SK-N-SH (cell line): Measurements from ENCODE around the gene ANO9.

Source experiments
- CHD2 ChIP-seq: fragments of 150-350 bp; IDR thresholded peaks from 2 replicates; pipeline ENCODE4 v1.6.1; 2018; ENCODE audit warnings: low read length; ENCODE audit not compliant: partially characterized antibody
- EP300 ChIP-seq, 2 experiments: IDR thresholded peaks; 2 replicates each; pipeline versions ENCODE4 v1.4.0 to v1.6.1; 2012; ENCODE audit warnings: borderline replicate concordance in 1 of 2, low read depth in 1 of 2, low read length in 1 of 2
- FOXM1 ChIP-seq: IDR thresholded peaks from 2 replicates; pipeline ENCODE4 v1.4.0; 2012; ENCODE audit warnings: low read depth, mild to moderate bottlenecking
- NFIC ChIP-seq: IDR thresholded peaks from 2 replicates; pipeline ENCODE4 v1.4.0; 2012; ENCODE audit warnings: borderline replicate concordance
- POLR2AphosphoS5 ChIP-seq: IDR thresholded peaks from 2 replicates; pipeline ENCODE4 v1.6.1; 2012; ENCODE audit warnings: low read depth, low read length
- RAD21 ChIP-seq: IDR thresholded peaks from 2 replicates; pipeline ENCODE4 v1.6.1; 2012; ENCODE audit warnings: mild to moderate bottlenecking, low read length
- REST ChIP-seq: IDR thresholded peaks from 2 replicates; pipeline ENCODE4 v1.6.1; 2012; ENCODE audit warnings: mild to moderate bottlenecking, low read depth, low read length, moderate library complexity
- TF ChIP-seq, protein P1 (sequence below): IDR thresholded peaks from 2 replicates; pipeline ENCODE4 v1.4.0; 2012; ENCODE audit warnings: low read depth, borderline replicate concordance

DNA sequence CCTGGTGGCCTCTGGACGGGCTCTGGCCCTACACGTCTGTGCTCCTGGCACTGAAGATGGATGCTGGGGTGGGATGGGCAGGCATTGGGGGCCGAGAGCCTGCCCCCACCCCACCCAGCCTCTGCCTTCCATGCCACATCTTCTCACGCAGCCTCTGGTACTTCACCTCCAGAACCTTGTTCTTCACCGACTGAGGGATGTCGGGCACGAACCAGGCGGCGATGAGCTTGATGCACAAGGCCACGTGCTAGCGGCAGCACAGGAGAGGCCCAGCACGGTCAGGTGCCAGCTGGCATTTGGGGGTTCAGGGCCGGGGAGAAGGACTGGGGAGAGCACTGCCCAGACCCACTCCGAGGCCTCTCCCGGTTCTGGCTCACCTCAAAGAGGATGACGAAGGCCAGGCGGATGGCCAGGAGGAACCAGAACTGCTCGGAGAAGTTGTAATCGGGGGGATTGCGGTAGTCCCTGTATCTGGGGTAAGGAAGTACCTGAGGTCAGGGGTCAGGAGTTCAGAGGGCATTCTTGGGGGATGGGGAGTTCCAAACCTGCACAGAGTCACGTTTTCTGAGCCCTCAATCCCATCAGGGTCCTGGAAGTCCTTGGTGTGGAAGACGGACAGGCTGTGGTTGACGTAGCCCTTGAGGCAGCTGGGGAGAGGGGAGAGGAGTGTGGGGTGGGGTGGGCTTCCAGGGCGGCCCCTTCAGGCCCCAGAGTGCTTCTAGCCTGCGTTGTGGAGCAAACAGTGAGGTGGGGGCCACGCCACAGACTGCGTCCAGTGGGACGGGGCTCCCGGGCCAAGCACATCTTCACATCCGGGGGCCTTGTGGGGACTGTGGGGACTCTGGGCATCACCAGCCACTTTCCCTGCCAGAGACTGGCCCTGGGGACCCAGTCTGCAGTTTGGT is 23.2 kb downstream of the ANO9 start:
- TF ChIP-seq NFIC (no peak), POLR2AphosphoS5 (no peak), REST (no peak), FOXM1 (no peak), RAD21 (no peak), EP300 (IDR thresholded peaks at IDR 0.05; ENCODE audit: borderline replicate concordance in 1 of 2, low read depth in 1 of 2, low read length in 1 of 2) (no peak), CHD2 (no peak)
- TF ChIP-seq, protein P1, sequence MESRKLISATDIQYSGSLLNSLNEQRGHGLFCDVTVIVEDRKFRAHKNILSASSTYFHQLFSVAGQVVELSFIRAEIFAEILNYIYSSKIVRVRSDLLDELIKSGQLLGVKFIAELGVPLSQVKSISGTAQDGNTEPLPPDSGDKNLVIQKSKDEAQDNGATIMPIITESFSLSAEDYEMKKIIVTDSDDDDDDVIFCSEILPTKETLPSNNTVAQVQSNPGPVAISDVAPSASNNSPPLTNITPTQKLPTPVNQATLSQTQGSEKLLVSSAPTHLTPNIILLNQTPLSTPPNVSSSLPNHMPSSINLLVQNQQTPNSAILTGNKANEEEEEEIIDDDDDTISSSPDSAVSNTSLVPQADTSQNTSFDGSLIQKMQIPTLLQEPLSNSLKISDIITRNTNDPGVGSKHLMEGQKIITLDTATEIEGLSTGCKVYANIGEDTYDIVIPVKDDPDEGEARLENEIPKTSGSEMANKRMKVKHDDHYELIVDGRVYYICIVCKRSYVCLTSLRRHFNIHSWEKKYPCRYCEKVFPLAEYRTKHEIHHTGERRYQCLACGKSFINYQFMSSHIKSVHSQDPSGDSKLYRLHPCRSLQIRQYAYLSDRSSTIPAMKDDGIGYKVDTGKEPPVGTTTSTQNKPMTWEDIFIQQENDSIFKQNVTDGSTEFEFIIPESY = no peak
